H9 (cell line): ENCODE measurements around the gene SOX13. TPM values are rescaled to one million over a fixed set of nuclear protein-coding genes. Genes with fewer than 3 reads are reported as not detected.

Experiments used
- DNase-seq: peaks from one replicate; pipeline ENCODE4 v3.0.0-alpha.2; 2017
- H2AFZ ChIP-seq: one replicate; pipeline ENCODE4 v1.6.1; 2013; ENCODE audit warnings: mild to moderate bottlenecking, low read length, control low read depth, moderate library complexity
- H2AK5ac ChIP-seq: 2 replicates; pipeline ENCODE4 v1.6.1; 2013; ENCODE audit warnings: low read length, control low read depth, mixed read lengths; ENCODE audit not compliant: insufficient read length
- H2BK120ac ChIP-seq: one replicate; pipeline ENCODE4 v1.6.1; 2013; ENCODE audit warnings: low read depth, mild to moderate bottlenecking, low read length, control low read depth, inconsistent platforms; ENCODE audit not compliant: poor library complexity, severe bottlenecking
- H2BK12ac ChIP-seq: 2 replicates; pipeline ENCODE4 v1.6.1; 2013; ENCODE audit warnings: low read length, control low read depth, mixed read lengths, low read depth; ENCODE audit not compliant: insufficient read length
- H2BK15ac ChIP-seq: 2 replicates; pipeline ENCODE4 v1.6.1; 2013; ENCODE audit warnings: low read depth, low read length, control low read depth
- H2BK20ac ChIP-seq: one replicate; pipeline ENCODE4 v1.6.1; 2013; ENCODE audit warnings: low read depth, mild to moderate bottlenecking, low read length, control low read depth, inconsistent platforms; ENCODE audit not compliant: poor library complexity, severe bottlenecking
- H2BK5ac ChIP-seq: 2 replicates; pipeline ENCODE4 v1.6.1; 2013; ENCODE audit warnings: low read length, control low read depth, mixed read lengths; ENCODE audit not compliant: insufficient read length
- H3K14ac ChIP-seq: 2 replicates; pipeline ENCODE4 v1.6.1; 2013; ENCODE audit warnings: low read length, control low read depth; ENCODE audit not compliant: insufficient read depth
- H3K18ac ChIP-seq: 2 replicates; pipeline ENCODE4 v1.6.1; 2013; ENCODE audit warnings: low read depth, mild to moderate bottlenecking, mixed read lengths, low read length, control low read depth; ENCODE audit not compliant: insufficient read length
- H3K23ac ChIP-seq: 2 replicates; pipeline ENCODE4 v1.6.1; 2013; ENCODE audit warnings: low read length, control low read depth, mixed read lengths, low read depth; ENCODE audit not compliant: insufficient read length
- H3K23me2 ChIP-seq: 2 replicates; pipeline ENCODE4 v1.6.1; 2013; ENCODE audit warnings: low read depth, mild to moderate bottlenecking, mixed read lengths, low read length, control low read depth; ENCODE audit not compliant: insufficient read length, poor library complexity, severe bottlenecking
- H3K27ac ChIP-seq: 2 replicates; pipeline ENCODE4 v1.5.1; 2013; ENCODE audit warnings: low read length, control low read depth, mixed read lengths, low read depth; ENCODE audit not compliant: insufficient read length
- H3K27me3 ChIP-seq: 2 replicates; pipeline ENCODE4 v1.6.1; 2013; ENCODE audit warnings: low read length, control low read depth, inconsistent platforms; ENCODE audit not compliant: insufficient read depth
- H3K4ac ChIP-seq: 2 replicates; pipeline ENCODE4 v1.6.1; 2013; ENCODE audit warnings: low read depth, mild to moderate bottlenecking, control low read depth, inconsistent platforms, low read length, moderate library complexity
- H3K4me1 ChIP-seq: 2 replicates; pipeline ENCODE4 v1.6.1; 2013; ENCODE audit warnings: low read length, control low read depth, inconsistent platforms; ENCODE audit not compliant: insufficient read depth
- H3K4me2 ChIP-seq: 2 replicates; pipeline ENCODE4 v1.6.1; 2013; ENCODE audit warnings: low read length, control low read depth, mixed read lengths; ENCODE audit not compliant: insufficient read length, insufficient read depth
- H3K56ac ChIP-seq: 2 replicates; pipeline ENCODE4 v1.6.1; 2013; ENCODE audit warnings: low read depth, mild to moderate bottlenecking, mixed read lengths, low read length, control low read depth; ENCODE audit not compliant: insufficient read length
- H3K79me1 ChIP-seq: 2 replicates; pipeline ENCODE4 v1.6.1; 2013; ENCODE audit warnings: low read depth, mild to moderate bottlenecking, moderate library complexity, low read length, control low read depth, inconsistent platforms; ENCODE audit not compliant: insufficient read depth, poor library complexity, severe bottlenecking
- H3K79me2 ChIP-seq: 2 replicates; pipeline ENCODE4 v1.6.1; 2013; ENCODE audit warnings: low read length, control low read depth, inconsistent platforms; ENCODE audit not compliant: insufficient read depth
- H3K9ac ChIP-seq: 2 replicates; pipeline ENCODE4 v1.6.1; 2013; ENCODE audit warnings: low read length, control low read depth, mixed read lengths; ENCODE audit not compliant: insufficient read length; ENCODE audit errors: extremely low read depth
- H3K9me3 ChIP-seq: one replicate; pipeline ENCODE4 v1.6.1; 2013; ENCODE audit warnings: low read depth, low read length, inconsistent platforms; ENCODE audit not compliant: control insufficient read depth
- H3T11ph ChIP-seq: one replicate; pipeline ENCODE4 v1.6.1; 2013; ENCODE audit warnings: mild to moderate bottlenecking, low read length, control low read depth, inconsistent platforms
- H4K20me1 ChIP-seq: one replicate; pipeline ENCODE4 v1.6.1; 2013; ENCODE audit not compliant: control insufficient read depth, insufficient read length, insufficient read depth
- H4K5ac ChIP-seq: 2 replicates; pipeline ENCODE4 v1.6.1; 2013; ENCODE audit warnings: low read depth, mild to moderate bottlenecking, mixed read lengths, low read length, control low read depth; ENCODE audit not compliant: insufficient read length
- H4K8ac ChIP-seq: replicated peaks from 2 replicates; pipeline ENCODE4 v1.6.1; 2013; ENCODE audit warnings: low read length, control low read depth, mixed read lengths, low read depth; ENCODE audit not compliant: insufficient read length
- H4K91ac ChIP-seq: 2 replicates; pipeline ENCODE4 v1.6.1; 2013; ENCODE audit warnings: low read depth, mild to moderate bottlenecking, moderate library complexity, mixed read lengths, low read length, control low read depth; ENCODE audit not compliant: insufficient read length
- H3K27ac Mint-ChIP-seq, 3 experiments: 2 replicates in 2 of 3; 3 replicates in 1 of 3; pipeline ENCODE4 v1.8.0; 2020 to 2021; ENCODE audit warnings: mixed read lengths in 3 of 3, mild to moderate bottlenecking in 1 of 3, moderate library complexity in 1 of 3
- H3K27me3 Mint-ChIP-seq: 2 replicates; pipeline ENCODE4 v1.8.0; 2021; ENCODE audit warnings: low read depth, mild to moderate bottlenecking, moderate library complexity, mixed read lengths
- H3K36me3 Mint-ChIP-seq, 3 experiments: 2 replicates in 2 of 3; 3 replicates in 1 of 3; pipeline ENCODE4 v1.8.0; 2020 to 2021; ENCODE audit warnings: low read depth in 3 of 3, mixed read lengths in 3 of 3; ENCODE audit not compliant: insufficient read depth in 1 of 3
- H3K4me1 Mint-ChIP-seq, 2 experiments: 2 replicates each; pipeline ENCODE4 v1.8.0; 2020; ENCODE audit warnings: mixed read lengths in 2 of 2
- H3K4me3 Mint-ChIP-seq, 2 experiments: 2 replicates in 1 of 2; 3 replicates in 1 of 2; pipeline ENCODE4 v1.8.0; 2020 to 2021; ENCODE audit warnings: mild to moderate bottlenecking in 2 of 2, mixed read lengths in 2 of 2, moderate library complexity in 1 of 2
- H3K9me3 Mint-ChIP-seq, 2 experiments: 2 replicates in 1 of 2; 3 replicates in 1 of 2; pipeline ENCODE4 v1.8.0; 2020; ENCODE audit warnings: mild to moderate bottlenecking in 2 of 2, mixed read lengths in 2 of 2, moderate library complexity in 1 of 2
- CTCF ChIP-seq: fragments of 200-600 bp; sonication (generic); conservative IDR thresholded peaks from 3 replicates; pipeline ENCODE4 v1.8.0; 2021; ENCODE audit warnings: antibody characterized with exemption, mild to moderate bottlenecking
- WGBS: extraction: QIAGEN DNeasy Blood & Tissue Kit; methylation state at CpG from one replicate; pipeline ENCODE4 v1.1.7; 2013; ENCODE audit warnings: missing lambda C conversion rate, low lambda C conversion rate, mixed read lengths; ENCODE audit not compliant: insufficient read length; ENCODE audit errors: extremely low coverage; 5-methylcytosine and 5-hydroxymethylcytosine counted together
- total RNA-seq: library from RNA; stranded (reverse); gene quantifications from 2 replicates; pipeline ENCODE4 v1.2.1, GENCODE V29; 2021

The SOX13 gene
- total RNA-seq, 1 experiment from 2014 or later, result 120 TPM

- no peak overlapping the region for H3T11ph ChIP-seq
- H3K14ac ChIP-seq, result no peak overlapping the region
- H3K27me3 Mint-ChIP-seq, result peaks cover 3% of the 10 kb centered on the region
- WGBS, result no CpG with 5 or more reads among the region's 4 CpGs
- no peaks in the 10 kb centered on the region for H3K23me2 ChIP-seq
- H3K36me3 Mint-ChIP-seq, result no peaks in the 10 kb centered on the region
- H3K27ac ChIP-seq, result no peak overlapping the region
- H2AK5ac ChIP-seq, result no peak overlapping the region
- H3K56ac ChIP-seq, result no peak overlapping the region
- no peaks in the 10 kb centered on the region for H3K27me3 ChIP-seq
- H3K18ac ChIP-seq, result no peak overlapping the region
- no peak overlapping the region for H3K23ac ChIP-seq
- H3K4me3 Mint-ChIP-seq, result no peak overlapping the region
- no peak overlapping the region for H4K5ac ChIP-seq
- H4K8ac ChIP-seq, result no peak overlapping the region
- no peak overlapping the region for H2BK120ac ChIP-seq
- H2BK12ac ChIP-seq, result no peak overlapping the region
- DNase-seq, result no peak
- no peak overlapping the region for H2BK5ac ChIP-seq
- H2AFZ ChIP-seq, result no peak overlapping the region
- no peak overlapping the region for H3K27ac Mint-ChIP-seq
- H3K9me3 Mint-ChIP-seq, result no peaks in the 10 kb centered on the region
- no peaks in the 10 kb centered on the region for H3K4me1 ChIP-seq
- H3K9ac ChIP-seq, result no peak overlapping the region
- TF ChIP-seq CTCF, result no peak
- no peaks in the 10 kb centered on the region for H3K79me2 ChIP-seq
- H3K4me2 ChIP-seq, result no peak overlapping the region
- no peak overlapping the region for H2BK20ac ChIP-seq
- no peaks in the 10 kb centered on the region for H3K79me1 ChIP-seq
- no peak overlapping the region for H2BK15ac ChIP-seq
- H4K20me1 ChIP-seq, result no peaks in the 10 kb centered on the region
- no peaks in the 10 kb centered on the region for H3K9me3 ChIP-seq
- peaks cover 34 to 36% of the 10 kb centered on the region in 2 experiments for H3K4me1 Mint-ChIP-seq
- H3K4ac ChIP-seq, result no peak overlapping the region
- no peak overlapping the region for H4K91ac ChIP-seq
These were observed 40.2 kb upstream of the SOX13 start for GRCh38 chr1:204032642-204033235.
